ENCODE measurements around the gene TNFAIP3.

TNFAIP3 gene

GRCh38 chr6:137927777-137928218 is 60.7 kb downstream of the TNFAIP3 start:
- no peak for DNase-seq

- no peak for DNase-seq
Observed at GRCh38 chr6:137928286-137928685, 61.2 kb downstream of the TNFAIP3 start.

GRCh38 chr6:137931849-137932465 is 64.9 kb downstream of the TNFAIP3 start:
- no peak for DNase-seq
